ENCODE measurements around the gene BNIPL.

DNA sequence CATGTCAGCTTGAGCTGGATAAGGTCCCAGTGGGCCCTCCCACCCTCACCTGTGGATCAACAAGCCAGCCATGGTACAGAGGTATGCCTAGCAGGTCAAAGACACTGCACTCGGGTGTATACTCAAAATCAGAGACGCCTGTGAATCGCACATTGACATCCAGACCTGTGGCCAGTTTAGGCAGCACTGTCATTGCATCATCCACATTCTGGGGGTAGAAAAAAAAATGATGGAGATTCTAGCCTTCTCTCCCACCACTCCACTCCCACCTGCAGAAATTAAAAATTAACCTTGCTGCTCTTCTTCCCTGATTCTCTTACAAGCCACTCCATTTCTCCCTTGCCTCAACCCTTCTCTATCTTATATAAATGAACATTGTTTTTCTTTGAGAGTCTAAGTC is 36.0 kb upstream of the BNIPL start:
- TF ChIP-seq CTCF (IDR thresholded peaks at IDR 0.05; ENCODE audit: insufficient read depth, low read length, poor library complexity, severe bottlenecking), result no peak
- no peak for TF ChIP-seq EZH2phosphoT487 (conservative IDR thresholded peaks at IDR 0.05; ENCODE audit: low read length)

Data from SU-DHL-6 (cell line).